Measurements from ENCODE around the gene CADPS2.

CADPS2 gene

DNA sequence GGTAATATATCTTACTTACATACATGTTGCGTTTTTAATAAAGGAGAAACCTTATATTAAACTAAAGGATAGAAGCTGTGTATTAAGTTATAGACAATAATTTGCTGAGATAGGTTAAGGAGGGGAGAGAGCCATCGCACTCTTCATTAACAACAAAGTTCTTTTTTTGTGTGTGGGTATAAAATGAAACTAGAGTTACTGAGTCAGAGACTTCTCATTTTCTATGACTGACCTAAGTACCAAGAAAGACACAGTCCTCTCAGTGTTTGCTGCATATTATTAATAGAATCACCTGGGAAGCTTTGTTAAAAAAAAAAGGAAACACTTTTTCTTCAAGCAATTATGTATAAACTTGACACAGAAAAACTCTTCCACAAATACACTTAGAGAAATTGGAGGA, 613.1 kb downstream of the CADPS2 start:
- Histone ChIP-seq H3K4me3 (ENCODE audit: low read depth, low read length) (no peak overlapping the region), H3K27ac (no peak overlapping the region), H3K27me3 (replicated peaks) (no peaks in the 10 kb centered on the region), H3K36me3 (replicated peaks) (no peaks in the 10 kb centered on the region)
- DNase-seq: no peak
- TF ChIP-seq, protein P1, sequence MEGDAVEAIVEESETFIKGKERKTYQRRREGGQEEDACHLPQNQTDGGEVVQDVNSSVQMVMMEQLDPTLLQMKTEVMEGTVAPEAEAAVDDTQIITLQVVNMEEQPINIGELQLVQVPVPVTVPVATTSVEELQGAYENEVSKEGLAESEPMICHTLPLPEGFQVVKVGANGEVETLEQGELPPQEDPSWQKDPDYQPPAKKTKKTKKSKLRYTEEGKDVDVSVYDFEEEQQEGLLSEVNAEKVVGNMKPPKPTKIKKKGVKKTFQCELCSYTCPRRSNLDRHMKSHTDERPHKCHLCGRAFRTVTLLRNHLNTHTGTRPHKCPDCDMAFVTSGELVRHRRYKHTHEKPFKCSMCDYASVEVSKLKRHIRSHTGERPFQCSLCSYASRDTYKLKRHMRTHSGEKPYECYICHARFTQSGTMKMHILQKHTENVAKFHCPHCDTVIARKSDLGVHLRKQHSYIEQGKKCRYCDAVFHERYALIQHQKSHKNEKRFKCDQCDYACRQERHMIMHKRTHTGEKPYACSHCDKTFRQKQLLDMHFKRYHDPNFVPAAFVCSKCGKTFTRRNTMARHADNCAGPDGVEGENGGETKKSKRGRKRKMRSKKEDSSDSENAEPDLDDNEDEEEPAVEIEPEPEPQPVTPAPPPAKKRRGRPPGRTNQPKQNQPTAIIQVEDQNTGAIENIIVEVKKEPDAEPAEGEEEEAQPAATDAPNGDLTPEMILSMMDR (IDR thresholded peaks at IDR 0.05; ENCODE audit: low read depth, low read length, missing control alignments): no peak
- in situ Hi-C loops (cut with HindIII; ENCODE audit: low pct_ligation_motif_present, low sequenced_read_pairs): no loop called here

DNA sequence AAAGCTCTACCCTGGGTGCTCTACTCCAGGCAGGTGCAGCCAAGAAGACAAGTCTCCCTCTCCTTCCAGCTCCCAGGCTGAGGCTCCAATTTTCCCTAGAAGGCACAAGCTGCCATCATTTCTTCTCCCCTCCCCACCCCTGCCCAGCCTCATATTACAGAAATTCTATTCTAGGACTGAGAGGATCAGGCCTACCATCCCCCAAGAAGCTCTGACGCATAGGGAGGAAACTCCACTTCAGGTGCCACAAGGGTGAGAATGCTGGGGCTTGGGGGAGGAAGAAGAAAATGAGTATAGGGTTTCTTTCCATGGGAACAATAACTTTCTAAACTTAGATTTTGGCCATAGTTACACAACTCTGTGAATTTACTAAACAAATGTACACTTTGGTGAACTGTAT, 617.0 kb downstream of the CADPS2 start:
- TF ChIP-seq, protein P1 (IDR thresholded peaks at IDR 0.05; ENCODE audit: low read depth, low read length, missing control alignments): no peak
- H3K4me3 ChIP-seq (ENCODE audit: low read depth, low read length): no peak overlapping the region
- no peaks in the 10 kb centered on the region for H3K27me3 ChIP-seq (replicated peaks)
- in situ Hi-C loops (cut with HindIII; ENCODE audit: low pct_ligation_motif_present, low sequenced_read_pairs): no loop called here
- DNase-seq: no peak
- H3K27ac ChIP-seq: no peak overlapping the region
- H3K36me3 ChIP-seq (replicated peaks): no peaks in the 10 kb centered on the region

All from brain microvascular endothelial cell (primary cell).